Epidermal melanocyte (primary cell): Measurements from ENCODE around the gene MAGEF1.
"Not testable (repeated sequence)": the region's sequence is repeated elsewhere in the genome, so short reads cannot be mapped to it uniquely, and the experiment has no call there.

ENCODE experiments used
- DNase-seq: peaks from one replicate; pipeline ENCODE4 v3.0.0; 2011; ENCODE audit warnings: low spot score; ENCODE audit not compliant: insufficient read length

Gene MAGEF1

GRCh38 chr3:184743248-184743647 lies 31.4 kb upstream of the MAGEF1 start:
- DNase-seq: no peak

- no peak for DNase-seq
Observed at GRCh38 chr3:184742676-184743135, 30.8 kb upstream of the MAGEF1 start.

GRCh38 chr3:184741798-184742675 lies 30.2 kb upstream of the MAGEF1 start:
- DNase-seq: no peak

GRCh38 chr3:184741259-184741556 lies 29.3 kb upstream of the MAGEF1 start:
- DNase-seq: no peak

- no peak for DNase-seq
Observed at GRCh38 chr3:184740509-184741258, 28.8 kb upstream of the MAGEF1 start.

GRCh38 chr3:184739594-184740505 lies 28.0 kb upstream of the MAGEF1 start:
- DNase-seq: no peak

- DNase-seq: no peak
Observed at GRCh38 chr3:184738982-184739381, 27.1 kb upstream of the MAGEF1 start.

GRCh38 chr3:184738506-184738890 lies 26.6 kb upstream of the MAGEF1 start:
- DNase-seq: no peak

GRCh38 chr3:184737641-184738505 lies 26.0 kb upstream of the MAGEF1 start:
- DNase-seq: no peak

- no peak for DNase-seq
Observed at GRCh38 chr3:184737063-184737462, 25.2 kb upstream of the MAGEF1 start.

- DNase-seq: no peak
Observed at GRCh38 chr3:184734903-184735701, 23.2 kb upstream of the MAGEF1 start.

- DNase-seq: no peak
Observed at GRCh38 chr3:184733971-184734608, 22.2 kb upstream of the MAGEF1 start.

- DNase-seq: no peak
Observed at GRCh38 chr3:184733181-184733580, 21.3 kb upstream of the MAGEF1 start.

GRCh38 chr3:184731786-184732537 lies 20.1 kb upstream of the MAGEF1 start:
- DNase-seq: no peak

- DNase-seq: no peak
Observed at GRCh38 chr3:184730924-184731323, 19.1 kb upstream of the MAGEF1 start.

GRCh38 chr3:184729154-184729553 lies 17.3 kb upstream of the MAGEF1 start:
- not testable (repeated sequence) for DNase-seq

- no peak for DNase-seq
Observed at GRCh38 chr3:184728010-184728527, 16.2 kb upstream of the MAGEF1 start.

- DNase-seq: no peak
Observed at GRCh38 chr3:184727357-184728009, 15.6 kb upstream of the MAGEF1 start.
